ENCODE results near the gene PATL2. TPM values are rescaled to one million over a fixed set of nuclear protein-coding genes. Genes with fewer than 3 reads are reported as not detected.
A peak's percentile ranks its signal among the peaks of the same experiment; 100 is the strongest.
"Not testable (repeated sequence)": the region's sequence is repeated elsewhere in the genome, so short reads cannot be mapped to it uniquely, and the experiment has no call there.

Gene PATL2
- total RNA-seq = 0.66 to 1.3 TPM (median 1.1 TPM) in 3 replicates

DNA sequence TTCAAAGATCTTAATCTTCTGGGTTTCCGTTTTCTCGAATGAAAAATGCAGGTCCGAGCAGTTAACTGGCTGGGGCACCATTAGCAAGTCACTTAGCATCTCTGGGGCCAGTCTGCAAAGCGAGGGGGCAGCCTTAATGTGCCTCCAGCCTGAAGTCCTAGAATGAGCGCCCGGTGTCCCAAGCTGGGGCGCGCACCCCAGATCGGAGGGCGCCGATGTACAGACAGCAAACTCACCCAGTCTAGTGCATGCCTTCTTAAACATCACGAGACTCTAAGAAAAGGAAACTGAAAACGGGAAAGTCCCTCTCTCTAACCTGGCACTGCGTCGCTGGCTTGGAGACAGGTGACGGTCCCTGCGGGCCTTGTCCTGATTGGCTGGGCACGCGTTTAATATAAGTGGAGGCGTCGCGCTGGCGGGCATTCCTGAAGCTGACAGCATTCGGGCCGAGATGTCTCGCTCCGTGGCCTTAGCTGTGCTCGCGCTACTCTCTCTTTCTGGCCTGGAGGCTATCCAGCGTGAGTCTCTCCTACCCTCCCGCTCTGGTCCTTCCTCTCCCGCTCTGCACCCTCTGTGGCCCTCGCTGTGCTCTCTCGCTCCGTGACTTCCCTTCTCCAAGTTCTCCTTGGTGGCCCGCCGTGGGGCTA lies at the start of gene PATL2, which contains the start of gene B2M:
PATL2 (minus strand) TSS at position 228 of the 647 bp plus-strand sequence. CDS start 34,833 bp downstream, outside the sequence.
B2M (plus strand) TSS at position 422 of the 647 bp plus-strand sequence; CDS start at position 452, 30 bp downstream.
- H3K36me3 Mint-ChIP-seq = peaks cover 7% of the 10 kb centered on the region
- H3K9me3 Mint-ChIP-seq = no peaks in the 10 kb centered on the region
- peaks cover 15% of the 10 kb centered on the region for H3K4me1 Mint-ChIP-seq
- peak within 1 kb of the TSS; percentile 100 for H3K27ac Mint-ChIP-seq
- no peaks in the 10 kb centered on the region for H3K27me3 Mint-ChIP-seq (ENCODE audit: low read depth)
- DNase-seq (ENCODE audit: low spot score in 2 of 2, unreplicated experiment in 2 of 2) = peak; percentile 87 to 99
- H3K4me3 Mint-ChIP-seq = peak within 1 kb of the TSS; percentile 94
- TF ChIP-seq, protein P1, sequence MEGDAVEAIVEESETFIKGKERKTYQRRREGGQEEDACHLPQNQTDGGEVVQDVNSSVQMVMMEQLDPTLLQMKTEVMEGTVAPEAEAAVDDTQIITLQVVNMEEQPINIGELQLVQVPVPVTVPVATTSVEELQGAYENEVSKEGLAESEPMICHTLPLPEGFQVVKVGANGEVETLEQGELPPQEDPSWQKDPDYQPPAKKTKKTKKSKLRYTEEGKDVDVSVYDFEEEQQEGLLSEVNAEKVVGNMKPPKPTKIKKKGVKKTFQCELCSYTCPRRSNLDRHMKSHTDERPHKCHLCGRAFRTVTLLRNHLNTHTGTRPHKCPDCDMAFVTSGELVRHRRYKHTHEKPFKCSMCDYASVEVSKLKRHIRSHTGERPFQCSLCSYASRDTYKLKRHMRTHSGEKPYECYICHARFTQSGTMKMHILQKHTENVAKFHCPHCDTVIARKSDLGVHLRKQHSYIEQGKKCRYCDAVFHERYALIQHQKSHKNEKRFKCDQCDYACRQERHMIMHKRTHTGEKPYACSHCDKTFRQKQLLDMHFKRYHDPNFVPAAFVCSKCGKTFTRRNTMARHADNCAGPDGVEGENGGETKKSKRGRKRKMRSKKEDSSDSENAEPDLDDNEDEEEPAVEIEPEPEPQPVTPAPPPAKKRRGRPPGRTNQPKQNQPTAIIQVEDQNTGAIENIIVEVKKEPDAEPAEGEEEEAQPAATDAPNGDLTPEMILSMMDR (IDR thresholded peaks at IDR 0.05; ENCODE audit: unreplicated experiment) = no peak

DNA sequence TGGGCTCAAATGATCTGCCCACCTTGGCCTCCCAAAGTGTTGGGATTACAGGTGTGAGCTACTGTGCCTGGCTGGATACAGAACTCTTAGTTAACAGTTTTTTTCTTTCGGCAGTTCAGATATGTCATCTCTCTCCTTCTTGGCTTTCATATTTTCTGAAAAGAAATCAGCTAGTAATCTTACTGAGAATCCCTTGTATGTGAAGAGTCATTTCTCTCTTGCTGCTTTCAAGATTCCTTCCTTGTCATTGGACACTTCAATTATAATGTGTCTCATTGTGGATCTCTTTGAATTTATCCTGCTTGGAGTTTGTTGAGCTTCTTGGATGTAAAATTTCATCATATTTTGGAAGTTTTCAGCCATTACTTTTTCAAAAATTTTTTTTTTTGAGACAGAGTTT lies 42.2 kb upstream of the PATL2 start:
- Mint-ChIP-seq H3K9me3 (peaks cover 51% of the 10 kb centered on the region), H3K36me3 (no peaks in the 10 kb centered on the region), H3K4me3 (no peak overlapping the region), H3K27ac (no peak overlapping the region), H3K4me1 (no peaks in the 10 kb centered on the region), H3K27me3 (ENCODE audit: low read depth) (peaks cover 31% of the 10 kb centered on the region)
- TF ChIP-seq, protein P1 (IDR thresholded peaks at IDR 0.05; ENCODE audit: unreplicated experiment) = no peak
- no peak for DNase-seq (ENCODE audit: low spot score in 2 of 2, unreplicated experiment in 2 of 2)

DNA sequence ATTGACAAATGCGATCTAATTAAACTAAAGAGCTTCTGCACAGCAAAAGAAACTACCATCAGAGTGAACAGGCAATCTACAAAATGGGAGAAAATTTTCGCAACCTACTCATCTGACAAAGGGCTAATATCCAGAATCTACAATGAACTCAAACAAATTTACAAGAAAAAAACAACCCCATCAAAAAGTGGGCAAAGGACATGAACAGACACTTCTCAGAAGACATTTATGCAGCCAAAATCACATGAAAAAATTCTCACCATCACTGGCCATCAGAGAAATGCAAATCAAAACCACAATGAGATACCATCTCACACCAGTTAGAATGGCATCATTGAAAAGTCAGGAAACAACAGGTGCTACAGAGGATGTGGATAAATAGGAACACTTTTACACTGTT lies 32.3 kb upstream of the PATL2 start:
- not testable (repeated sequence) for DNase-seq (ENCODE audit: low spot score in 2 of 2, unreplicated experiment in 2 of 2); H3K27me3 Mint-ChIP-seq (ENCODE audit: low read depth); H3K4me3 Mint-ChIP-seq; H3K36me3 Mint-ChIP-seq; H3K27ac Mint-ChIP-seq; H3K4me1 Mint-ChIP-seq
- H3K9me3 Mint-ChIP-seq = peaks cover 13% of the 10 kb centered on the region

DNA sequence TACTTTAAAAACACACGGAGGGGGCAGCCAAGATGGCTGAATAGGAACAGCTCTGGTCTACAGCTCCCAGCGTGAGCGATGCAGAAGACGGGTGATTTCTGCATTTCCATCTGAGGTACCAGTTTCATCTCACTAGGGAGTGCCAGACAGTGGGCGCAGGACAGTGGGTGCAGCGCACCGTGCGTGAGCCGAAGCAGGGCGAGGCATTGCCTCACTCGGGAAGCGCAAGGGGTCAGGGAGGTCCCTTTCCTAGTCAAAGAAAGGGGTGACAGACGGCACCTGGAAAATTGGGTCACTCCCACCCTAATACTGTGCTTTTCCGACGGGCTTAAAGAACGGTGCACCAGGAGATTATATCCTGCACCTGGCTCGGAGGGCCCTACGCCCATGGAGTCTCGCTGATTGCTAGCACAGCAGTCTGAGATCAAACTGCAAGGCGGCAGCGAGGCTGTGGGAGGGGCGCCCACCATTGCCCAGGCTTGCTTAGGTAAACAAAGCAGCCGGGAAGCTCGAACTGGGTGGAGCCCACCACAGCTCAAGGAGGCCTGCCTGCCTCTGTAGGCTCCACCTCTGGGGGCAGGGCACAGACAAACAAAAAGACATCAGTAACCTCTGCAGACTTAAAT lies 28.2 kb upstream of the PATL2 start:
- H3K9me3 Mint-ChIP-seq; H3K36me3 Mint-ChIP-seq; H3K27me3 Mint-ChIP-seq (ENCODE audit: low read depth); H3K27ac Mint-ChIP-seq; H3K4me1 Mint-ChIP-seq; H3K4me3 Mint-ChIP-seq; DNase-seq (ENCODE audit: low spot score in 2 of 2, unreplicated experiment in 2 of 2): not testable (repeated sequence)

DNA sequence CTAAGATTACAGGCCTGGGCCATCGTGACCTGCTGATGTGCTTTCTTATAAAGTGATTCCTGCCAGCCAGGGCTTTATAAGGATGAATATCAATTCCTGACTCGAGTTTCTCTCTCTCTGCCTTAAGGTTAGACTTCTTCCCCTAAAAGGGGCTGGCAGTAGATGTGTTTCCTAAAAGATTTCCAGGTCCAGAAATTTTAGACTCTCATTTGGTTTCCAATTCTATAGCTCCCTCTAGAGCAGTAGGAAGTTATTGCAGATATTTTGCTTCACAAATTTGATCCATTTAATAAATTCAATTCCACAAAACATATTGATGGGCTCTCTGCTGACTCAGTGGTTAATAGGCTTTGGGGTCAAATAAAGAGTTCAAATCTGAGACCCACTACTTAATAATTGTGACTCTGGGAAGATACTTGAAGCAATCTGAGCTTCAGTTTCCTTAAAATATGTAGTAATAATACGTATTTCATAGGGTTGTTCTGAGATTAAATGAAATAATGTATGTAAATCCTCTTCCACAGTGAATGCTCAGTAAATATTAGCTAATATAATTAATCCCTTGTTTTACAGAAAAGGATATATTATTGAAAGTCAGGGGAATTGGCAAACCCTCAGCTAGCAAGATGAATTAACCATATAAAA lies 27.3 kb upstream of the PATL2 start:
- Mint-ChIP-seq H3K36me3 (peaks cover 2% of the 10 kb centered on the region), H3K4me3 (no peak overlapping the region), H3K27me3 (ENCODE audit: low read depth) (no peaks in the 10 kb centered on the region), H3K9me3 (no peaks in the 10 kb centered on the region), H3K27ac (no peak overlapping the region), H3K4me1 (no peaks in the 10 kb centered on the region)
- DNase-seq (ENCODE audit: low spot score in 2 of 2, unreplicated experiment in 2 of 2) = no peak
- TF ChIP-seq, protein P1 (IDR thresholded peaks at IDR 0.05; ENCODE audit: unreplicated experiment) = peak; percentile 49

DNA sequence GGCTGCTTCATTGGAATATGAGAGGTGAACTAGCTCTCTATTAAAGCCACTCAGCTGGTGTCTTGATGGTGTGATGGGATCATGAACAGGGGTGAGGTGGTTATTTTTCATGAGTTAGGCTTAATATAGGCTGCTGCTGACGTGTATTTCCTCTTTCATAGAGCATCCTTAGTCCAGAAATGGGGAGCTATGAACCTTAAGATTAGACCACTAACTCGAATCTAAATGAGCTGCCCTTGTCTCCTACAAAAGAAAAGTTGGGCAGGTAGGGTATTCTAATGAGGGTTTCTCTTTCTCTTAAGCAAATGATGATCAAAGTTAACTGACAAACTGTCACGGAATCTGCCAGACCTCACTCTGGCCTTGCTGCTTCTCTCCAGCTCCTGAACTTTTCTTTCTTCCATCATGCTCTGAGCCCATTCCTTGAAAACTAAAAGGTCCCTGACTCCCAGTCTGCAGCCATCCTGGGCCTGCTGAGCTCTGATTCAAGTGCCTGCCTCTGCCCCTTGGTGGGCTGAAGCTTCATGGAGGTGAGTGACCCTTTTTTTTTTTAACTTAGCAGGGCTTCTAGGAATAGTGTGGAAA lies 25.1 kb upstream of the PATL2 start, which contains the start of gene TRIM69:
TRIM69 (plus strand) TSS at position 348 of the 585 bp plus-strand sequence; CDS start at position 525, 177 bp downstream.
- Mint-ChIP-seq H3K27ac (peak within 1 kb of the TSS; percentile 63), H3K4me3 (no peak within 1 kb of the TSS), H3K27me3 (ENCODE audit: low read depth) (no peaks in the 10 kb centered on the region), H3K36me3 (peaks cover 5% of the 10 kb centered on the region), H3K9me3 (no peaks in the 10 kb centered on the region), H3K4me1 (no peaks in the 10 kb centered on the region)
- DNase-seq (ENCODE audit: low spot score in 2 of 2, unreplicated experiment in 2 of 2) = no peak
- TF ChIP-seq, protein P1 (IDR thresholded peaks at IDR 0.05; ENCODE audit: unreplicated experiment) = no peak
